ENCODE data around the gene TBC1D22A.
A peak's percentile ranks its signal among the peaks of the same experiment; 100 is the strongest.

The TBC1D22A gene

DNA sequence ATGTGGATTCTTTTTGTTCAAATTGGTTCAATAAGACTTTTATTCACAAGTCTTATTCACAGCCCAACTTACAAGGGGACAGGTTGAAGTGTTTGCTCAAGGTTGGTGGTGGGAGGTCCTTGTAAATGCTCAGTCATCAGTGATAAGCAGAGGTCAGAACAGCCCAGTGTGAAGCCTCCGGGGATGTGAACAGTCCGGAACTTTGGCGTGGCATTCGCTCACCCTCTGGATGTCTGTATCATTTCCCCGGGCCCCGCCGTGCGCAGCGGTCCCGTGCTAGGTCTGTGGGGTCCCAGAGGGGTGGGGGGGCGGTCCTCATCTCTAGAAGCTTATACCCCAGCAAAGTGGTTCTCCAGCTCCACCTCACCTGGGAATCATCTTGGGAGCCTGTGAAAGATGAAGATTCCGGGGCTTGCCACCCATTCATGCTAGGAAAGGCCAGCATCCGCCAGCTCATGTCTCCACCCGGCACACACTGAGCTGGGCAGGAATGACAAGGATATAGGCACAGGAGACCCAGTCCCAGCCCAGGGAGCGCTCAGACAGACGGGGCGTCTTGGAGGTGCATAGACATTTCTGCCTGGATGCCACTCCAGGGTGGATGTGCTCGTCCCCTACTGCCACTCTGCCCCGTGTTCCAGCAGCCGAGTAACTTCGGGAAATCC is 327.5 kb downstream of the TBC1D22A start:
- no peaks in the 10 kb centered on the region for H3K36me3 ChIP-seq (ENCODE audit: insufficient read depth, low read length)
- H3K9me3 ChIP-seq (replicated peaks; ENCODE audit: low read length) = no peaks in the 10 kb centered on the region
- H3K27me3 ChIP-seq (ENCODE audit: control insufficient read depth, insufficient read depth, low read length) = no peaks in the 10 kb centered on the region
- H3K4me1 ChIP-seq (ENCODE audit: control insufficient read depth, insufficient read depth, low read length) = peaks cover 11% of the 10 kb centered on the region
- H3K9ac ChIP-seq (ENCODE audit: low read depth, low read length) = no peak overlapping the region
- H3K4me2 ChIP-seq (ENCODE audit: low read length) = no peak overlapping the region
- no peak overlapping the region for H3K4me3 ChIP-seq (ENCODE audit: low read length)

DNA sequence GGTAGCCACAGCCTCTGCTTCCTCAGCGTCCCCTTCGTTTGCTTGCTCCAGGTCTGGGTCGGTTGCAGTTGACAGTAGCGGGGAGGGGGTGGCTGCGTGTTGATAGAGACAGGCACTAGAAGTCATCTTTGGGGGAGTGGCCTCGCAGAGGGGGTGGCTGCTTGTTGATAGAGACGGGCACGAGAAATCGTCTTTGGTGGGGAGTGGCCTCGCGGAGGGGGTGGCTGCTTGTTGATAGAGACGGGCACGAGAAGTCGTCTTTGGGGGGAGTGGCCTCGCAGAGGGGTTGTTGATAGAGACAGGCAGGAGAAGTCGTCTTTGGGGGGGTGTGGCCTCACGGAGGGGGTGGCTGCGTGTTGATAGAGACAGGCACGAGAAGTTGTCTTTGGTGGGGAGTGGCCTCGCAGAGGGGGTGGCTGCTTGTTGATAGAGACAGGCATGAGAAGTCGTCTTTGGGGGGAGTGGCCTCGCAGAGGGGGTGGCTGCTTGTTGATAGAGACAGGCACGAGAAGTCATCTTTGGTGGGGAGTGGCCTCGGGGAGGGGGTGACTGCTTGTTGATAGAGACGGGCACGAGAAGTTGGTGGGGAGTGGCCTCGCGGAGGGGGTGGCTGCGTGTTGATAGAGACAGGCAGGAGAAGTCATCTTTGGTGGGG is 328.3 kb downstream of the TBC1D22A start:
- Histone ChIP-seq H3K4me1 (ENCODE audit: control insufficient read depth, insufficient read depth, low read length) (peaks cover 13% of the 10 kb centered on the region), H3K4me2 (ENCODE audit: low read length) (peak overlapping the region; percentile 68), H3K9ac (ENCODE audit: low read depth, low read length) (no peak overlapping the region), H3K27me3 (ENCODE audit: control insufficient read depth, insufficient read depth, low read length) (no peaks in the 10 kb centered on the region), H3K36me3 (ENCODE audit: insufficient read depth, low read length) (no peaks in the 10 kb centered on the region), H3K4me3 (ENCODE audit: low read length) (peak overlapping the region; percentile 49), H3K9me3 (replicated peaks; ENCODE audit: low read length) (no peaks in the 10 kb centered on the region)

- Histone ChIP-seq H3K4me1 (ENCODE audit: control insufficient read depth, insufficient read depth, low read length) (peaks cover 13% of the 10 kb centered on the region), H3K27me3 (ENCODE audit: control insufficient read depth, insufficient read depth, low read length) (no peaks in the 10 kb centered on the region), H3K9me3 (replicated peaks; ENCODE audit: low read length) (no peaks in the 10 kb centered on the region), H3K36me3 (ENCODE audit: insufficient read depth, low read length) (no peaks in the 10 kb centered on the region), H3K9ac (ENCODE audit: low read depth, low read length) (no peak overlapping the region), H3K4me2 (ENCODE audit: low read length) (peak overlapping the region; percentile 68), H3K4me3 (ENCODE audit: low read length) (peak overlapping the region; percentile 49)
Measured at GRCh38 chr22:47091246-47091651, 328.8 kb downstream of the TBC1D22A start.

DNA sequence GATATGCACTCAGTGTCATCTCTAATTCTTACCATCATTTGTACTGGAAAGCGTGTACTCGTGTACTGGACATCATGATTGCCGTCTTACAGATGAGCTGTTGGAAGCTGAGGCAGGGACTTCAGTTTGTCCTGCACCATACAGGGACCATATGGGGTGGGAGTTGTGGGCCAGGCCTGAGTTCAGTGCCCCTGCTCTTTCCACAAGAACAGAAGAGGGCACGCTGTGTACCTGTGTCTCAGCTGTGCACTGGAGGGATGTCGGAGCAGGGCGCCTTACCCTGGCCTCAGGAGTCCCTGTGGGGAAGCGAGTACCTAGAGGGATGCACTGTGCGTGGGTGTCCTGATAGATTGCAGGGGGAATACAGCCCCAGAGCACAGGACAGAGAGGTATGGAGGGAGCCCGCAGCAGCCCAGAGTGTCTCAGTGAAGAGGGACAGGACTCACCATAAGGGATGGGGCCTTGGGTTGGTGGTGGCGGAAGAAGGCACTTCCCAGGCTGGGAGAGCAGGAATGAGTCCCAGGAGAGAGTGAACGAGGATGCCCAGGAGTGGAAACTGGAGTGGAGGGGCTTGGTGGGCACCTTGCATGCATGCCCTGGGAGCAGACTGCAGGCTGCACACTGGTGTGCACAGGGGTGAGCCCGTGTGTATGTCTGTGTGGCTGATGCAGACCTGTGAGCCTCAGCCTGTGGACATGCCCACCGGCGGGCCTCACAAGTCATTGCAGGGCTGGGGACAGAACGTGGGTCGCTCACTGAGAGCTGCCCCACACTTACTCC is 329.7 kb downstream of the TBC1D22A start:
- Histone ChIP-seq H3K4me1 (ENCODE audit: control insufficient read depth, insufficient read depth, low read length) (peaks cover 13% of the 10 kb centered on the region), H3K4me2 (ENCODE audit: low read length) (no peak overlapping the region), H3K36me3 (ENCODE audit: insufficient read depth, low read length) (no peaks in the 10 kb centered on the region), H3K4me3 (ENCODE audit: low read length) (no peak overlapping the region), H3K9ac (ENCODE audit: low read depth, low read length) (no peak overlapping the region), H3K9me3 (replicated peaks; ENCODE audit: low read length) (no peaks in the 10 kb centered on the region), H3K27me3 (ENCODE audit: control insufficient read depth, insufficient read depth, low read length) (no peaks in the 10 kb centered on the region)

DNA sequence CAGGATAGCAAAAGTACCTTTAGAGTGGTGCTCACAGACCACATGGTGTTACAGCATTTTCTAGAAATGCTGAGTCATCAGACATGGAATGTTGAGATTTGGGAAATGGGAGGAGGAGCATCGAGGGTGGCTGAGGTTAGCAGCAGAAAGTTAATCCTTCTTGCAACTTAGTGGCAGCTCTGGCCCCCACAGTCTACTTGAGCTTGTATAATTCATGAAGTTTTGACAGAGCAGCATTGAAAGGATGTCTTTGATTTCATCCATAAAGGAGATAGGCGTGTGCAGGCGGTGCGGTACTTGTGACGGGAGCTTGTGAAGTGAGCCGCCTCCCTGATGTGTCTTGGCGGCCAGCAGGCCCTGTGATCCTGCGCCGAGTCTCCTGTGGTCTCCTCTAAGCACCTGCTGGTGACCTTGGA is 330.5 kb downstream of the TBC1D22A start:
- H3K36me3 ChIP-seq (ENCODE audit: insufficient read depth, low read length) = no peaks in the 10 kb centered on the region
- H3K27me3 ChIP-seq (ENCODE audit: control insufficient read depth, insufficient read depth, low read length) = no peaks in the 10 kb centered on the region
- no peak overlapping the region for H3K4me3 ChIP-seq (ENCODE audit: low read length)
- H3K9me3 ChIP-seq (replicated peaks; ENCODE audit: low read length) = no peaks in the 10 kb centered on the region
- H3K9ac ChIP-seq (ENCODE audit: low read depth, low read length) = no peak overlapping the region
- H3K4me1 ChIP-seq (ENCODE audit: control insufficient read depth, insufficient read depth, low read length) = peaks cover 13% of the 10 kb centered on the region
- no peak overlapping the region for H3K4me2 ChIP-seq (ENCODE audit: low read length)

GRCh38 chr22:47093720-47094119 is 331.3 kb downstream of the TBC1D22A start:
- H3K9ac ChIP-seq (ENCODE audit: low read depth, low read length) = no peak overlapping the region
- no peaks in the 10 kb centered on the region for H3K27me3 ChIP-seq (ENCODE audit: control insufficient read depth, insufficient read depth, low read length)
- H3K9me3 ChIP-seq (replicated peaks; ENCODE audit: low read length) = no peaks in the 10 kb centered on the region
- H3K36me3 ChIP-seq (ENCODE audit: insufficient read depth, low read length) = no peaks in the 10 kb centered on the region
- peaks cover 13% of the 10 kb centered on the region for H3K4me1 ChIP-seq (ENCODE audit: control insufficient read depth, insufficient read depth, low read length)
- H3K4me2 ChIP-seq (ENCODE audit: low read length) = no peak overlapping the region
- H3K4me3 ChIP-seq (ENCODE audit: low read length) = no peak overlapping the region

DNA sequence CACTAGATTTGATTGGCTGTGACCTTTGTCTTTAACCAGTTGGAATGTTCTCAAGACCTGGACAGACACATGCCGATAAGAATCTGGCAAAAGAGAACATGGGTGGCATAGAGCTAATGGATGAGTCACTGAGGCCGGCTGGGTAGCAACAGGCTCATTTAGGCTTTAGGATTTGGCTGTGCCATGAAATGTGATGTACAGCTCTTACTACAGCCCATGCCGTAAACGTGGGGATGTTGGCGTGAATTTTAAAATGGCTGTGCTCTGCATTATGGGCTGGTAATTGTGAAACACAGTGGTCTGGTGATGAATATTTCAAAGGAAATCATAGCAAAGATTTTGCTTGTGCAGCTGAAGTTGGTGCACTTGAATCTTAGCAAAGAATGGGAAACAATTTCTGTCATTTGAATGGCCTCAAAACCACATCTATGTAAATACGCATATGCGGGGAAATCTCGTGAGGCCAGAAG is 332.4 kb downstream of the TBC1D22A start:
- H3K27me3 ChIP-seq (ENCODE audit: control insufficient read depth, insufficient read depth, low read length) = no peaks in the 10 kb centered on the region
- no peak overlapping the region for H3K9ac ChIP-seq (ENCODE audit: low read depth, low read length)
- peaks cover 13% of the 10 kb centered on the region for H3K4me1 ChIP-seq (ENCODE audit: control insufficient read depth, insufficient read depth, low read length)
- no peaks in the 10 kb centered on the region for H3K36me3 ChIP-seq (ENCODE audit: insufficient read depth, low read length)
- no peak overlapping the region for H3K4me2 ChIP-seq (ENCODE audit: low read length)
- H3K4me3 ChIP-seq (ENCODE audit: low read length) = no peak overlapping the region
- H3K9me3 ChIP-seq (replicated peaks; ENCODE audit: low read length) = no peaks in the 10 kb centered on the region

- Histone ChIP-seq H3K9ac (ENCODE audit: low read depth, low read length) (no peak overlapping the region), H3K36me3 (ENCODE audit: insufficient read depth, low read length) (no peaks in the 10 kb centered on the region), H3K4me1 (ENCODE audit: control insufficient read depth, insufficient read depth, low read length) (peaks cover 13% of the 10 kb centered on the region), H3K4me3 (ENCODE audit: low read length) (no peak overlapping the region), H3K27me3 (ENCODE audit: control insufficient read depth, insufficient read depth, low read length) (no peaks in the 10 kb centered on the region), H3K4me2 (ENCODE audit: low read length) (no peak overlapping the region), H3K9me3 (replicated peaks; ENCODE audit: low read length) (no peaks in the 10 kb centered on the region)
Measured at GRCh38 chr22:47095395-47096122, 333.1 kb downstream of the TBC1D22A start.

- Histone ChIP-seq H3K4me2 (ENCODE audit: low read length) (no peak overlapping the region), H3K9ac (ENCODE audit: low read depth, low read length) (no peak overlapping the region), H3K4me1 (ENCODE audit: control insufficient read depth, insufficient read depth, low read length) (peaks cover 8% of the 10 kb centered on the region), H3K36me3 (ENCODE audit: insufficient read depth, low read length) (no peaks in the 10 kb centered on the region), H3K4me3 (ENCODE audit: low read length) (no peak overlapping the region), H3K27me3 (ENCODE audit: control insufficient read depth, insufficient read depth, low read length) (no peaks in the 10 kb centered on the region), H3K9me3 (replicated peaks; ENCODE audit: low read length) (no peaks in the 10 kb centered on the region)
Measured at GRCh38 chr22:47098121-47098520, 335.7 kb downstream of the TBC1D22A start.

GRCh38 chr22:47098554-47098953 is 336.1 kb downstream of the TBC1D22A start:
- Histone ChIP-seq H3K27me3 (ENCODE audit: control insufficient read depth, insufficient read depth, low read length) (no peaks in the 10 kb centered on the region), H3K4me3 (ENCODE audit: low read length) (no peak overlapping the region), H3K36me3 (ENCODE audit: insufficient read depth, low read length) (no peaks in the 10 kb centered on the region), H3K4me1 (ENCODE audit: control insufficient read depth, insufficient read depth, low read length) (peaks cover 8% of the 10 kb centered on the region), H3K9me3 (replicated peaks; ENCODE audit: low read length) (no peaks in the 10 kb centered on the region), H3K4me2 (ENCODE audit: low read length) (no peak overlapping the region), H3K9ac (ENCODE audit: low read depth, low read length) (no peak overlapping the region)

GRCh38 chr22:47100019-47100418 is 337.6 kb downstream of the TBC1D22A start:
- Histone ChIP-seq H3K9ac (ENCODE audit: low read depth, low read length) (no peak overlapping the region), H3K4me2 (ENCODE audit: low read length) (no peak overlapping the region), H3K4me3 (ENCODE audit: low read length) (no peak overlapping the region), H3K4me1 (ENCODE audit: control insufficient read depth, insufficient read depth, low read length) (peaks cover 1% of the 10 kb centered on the region), H3K36me3 (ENCODE audit: insufficient read depth, low read length) (no peaks in the 10 kb centered on the region), H3K9me3 (replicated peaks; ENCODE audit: low read length) (no peaks in the 10 kb centered on the region), H3K27me3 (ENCODE audit: control insufficient read depth, insufficient read depth, low read length) (no peaks in the 10 kb centered on the region)
